Measurements from ENCODE around the gene HCN4. TPM values are rescaled to one million over a fixed set of nuclear protein-coding genes. Genes with fewer than 3 reads are reported as not detected.
A peak's percentile ranks its signal among the peaks of the same experiment; 100 is the strongest.
"Not testable (repeated sequence)": the region's sequence is repeated elsewhere in the genome, so short reads cannot be mapped to it uniquely, and the experiment has no call there.

HCN4 gene
- total RNA-seq, 1 donor from 2014 or later: 0.17 TPM

- TF ChIP-seq, protein P1, sequence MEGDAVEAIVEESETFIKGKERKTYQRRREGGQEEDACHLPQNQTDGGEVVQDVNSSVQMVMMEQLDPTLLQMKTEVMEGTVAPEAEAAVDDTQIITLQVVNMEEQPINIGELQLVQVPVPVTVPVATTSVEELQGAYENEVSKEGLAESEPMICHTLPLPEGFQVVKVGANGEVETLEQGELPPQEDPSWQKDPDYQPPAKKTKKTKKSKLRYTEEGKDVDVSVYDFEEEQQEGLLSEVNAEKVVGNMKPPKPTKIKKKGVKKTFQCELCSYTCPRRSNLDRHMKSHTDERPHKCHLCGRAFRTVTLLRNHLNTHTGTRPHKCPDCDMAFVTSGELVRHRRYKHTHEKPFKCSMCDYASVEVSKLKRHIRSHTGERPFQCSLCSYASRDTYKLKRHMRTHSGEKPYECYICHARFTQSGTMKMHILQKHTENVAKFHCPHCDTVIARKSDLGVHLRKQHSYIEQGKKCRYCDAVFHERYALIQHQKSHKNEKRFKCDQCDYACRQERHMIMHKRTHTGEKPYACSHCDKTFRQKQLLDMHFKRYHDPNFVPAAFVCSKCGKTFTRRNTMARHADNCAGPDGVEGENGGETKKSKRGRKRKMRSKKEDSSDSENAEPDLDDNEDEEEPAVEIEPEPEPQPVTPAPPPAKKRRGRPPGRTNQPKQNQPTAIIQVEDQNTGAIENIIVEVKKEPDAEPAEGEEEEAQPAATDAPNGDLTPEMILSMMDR (conservative IDR thresholded peaks at IDR 0.05; ENCODE audit: low read depth, low read length): no peak
- H3K4me3 ChIP-seq (ENCODE audit: low read depth, low read length): no peak overlapping the region
- DNase-seq (ENCODE audit: low read depth): no peak
Measured at GRCh38 chr15:73318463-73319351, 50.1 kb downstream of the HCN4 start.

DNA sequence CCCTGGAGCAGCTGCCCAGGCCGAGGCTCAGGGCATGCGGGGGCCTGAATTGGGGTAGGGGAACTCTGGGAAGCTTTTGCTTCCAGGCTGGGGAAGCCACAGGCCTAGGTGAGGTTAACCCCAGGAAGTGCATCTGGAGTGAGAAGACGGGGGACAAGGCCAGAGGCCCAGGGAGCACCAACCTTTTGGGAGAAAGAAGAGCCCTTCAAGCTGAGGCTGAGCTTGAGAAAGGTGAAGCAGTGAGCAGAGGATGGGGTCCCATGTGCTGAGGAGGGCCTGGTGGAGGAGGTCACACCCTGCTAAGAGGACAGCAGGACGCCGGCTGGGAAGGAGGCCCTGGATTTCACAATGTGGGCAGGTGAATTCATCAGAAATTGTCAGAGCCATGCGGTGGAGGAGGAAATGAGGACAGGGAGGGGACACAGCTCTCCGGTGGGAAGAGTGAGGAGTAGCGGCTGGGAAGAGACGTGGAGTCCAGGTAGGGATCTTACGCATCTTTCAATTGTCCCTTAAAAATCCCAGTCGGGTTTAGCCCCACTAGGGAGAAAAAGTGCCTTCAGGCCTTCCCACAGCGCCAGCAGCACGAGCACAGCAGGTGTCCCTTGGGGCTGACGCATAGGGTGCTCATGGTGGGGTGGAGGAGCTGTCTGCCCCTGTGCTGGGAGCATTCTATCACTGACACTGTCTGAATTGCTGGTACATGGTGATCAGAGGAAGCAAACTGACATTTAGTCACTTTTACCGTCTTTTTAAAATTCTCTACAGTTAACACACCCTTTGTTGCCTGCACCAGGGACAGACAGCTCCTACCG lies 50.9 kb downstream of the HCN4 start:
- no peak for DNase-seq (ENCODE audit: low read depth)
- TF ChIP-seq, protein P1 (conservative IDR thresholded peaks at IDR 0.05; ENCODE audit: low read depth, low read length): no peak
- H3K4me3 ChIP-seq (ENCODE audit: low read depth, low read length): no peak overlapping the region

DNA sequence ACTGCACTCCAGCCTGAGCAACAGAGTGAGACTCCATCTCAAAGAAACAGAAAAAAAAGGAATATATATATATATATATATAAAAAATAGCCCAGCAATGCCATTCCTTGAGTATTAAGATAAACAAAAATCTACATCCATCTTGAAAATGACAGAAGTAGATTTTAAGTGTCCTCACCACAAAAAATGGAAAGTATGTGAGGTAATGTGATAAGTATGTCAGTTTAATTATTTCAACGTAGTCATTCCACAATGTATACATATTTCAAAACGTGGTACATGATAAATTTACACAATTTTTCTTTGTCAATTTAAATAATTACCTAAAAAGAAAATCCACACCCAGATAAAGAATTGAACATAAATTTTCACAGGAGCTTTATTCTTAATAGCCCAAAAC lies 54.9 kb downstream of the HCN4 start:
- TF ChIP-seq, protein P1 (conservative IDR thresholded peaks at IDR 0.05; ENCODE audit: low read depth, low read length): no peak
- DNase-seq (ENCODE audit: low read depth): no peak
- no peak overlapping the region for H3K4me3 ChIP-seq (ENCODE audit: low read depth, low read length)

DNA sequence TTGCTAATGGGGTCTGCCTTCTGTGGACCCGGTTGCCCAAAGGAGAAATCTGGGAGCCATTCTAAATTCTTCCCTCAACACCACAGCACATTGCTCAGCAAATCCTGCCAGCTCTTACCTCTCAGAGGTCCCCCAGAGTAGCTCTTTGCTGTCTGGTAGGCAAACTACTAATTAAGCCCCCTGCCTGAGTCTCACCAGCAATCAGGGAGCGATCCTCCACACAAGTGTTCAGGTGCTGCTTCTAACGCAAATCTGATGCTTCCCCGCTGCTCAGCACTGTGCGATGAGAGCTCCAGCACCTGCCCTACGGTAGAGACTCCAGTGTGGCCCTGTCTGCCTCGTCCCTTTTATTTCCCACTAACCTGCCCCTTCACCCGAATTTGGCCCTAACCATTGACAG lies 60.5 kb downstream of the HCN4 start:
- no peak for DNase-seq (ENCODE audit: low read depth)
- TF ChIP-seq, protein P1 (conservative IDR thresholded peaks at IDR 0.05; ENCODE audit: low read depth, low read length): no peak
- no peak overlapping the region for H3K4me3 ChIP-seq (ENCODE audit: low read depth, low read length)

DNA sequence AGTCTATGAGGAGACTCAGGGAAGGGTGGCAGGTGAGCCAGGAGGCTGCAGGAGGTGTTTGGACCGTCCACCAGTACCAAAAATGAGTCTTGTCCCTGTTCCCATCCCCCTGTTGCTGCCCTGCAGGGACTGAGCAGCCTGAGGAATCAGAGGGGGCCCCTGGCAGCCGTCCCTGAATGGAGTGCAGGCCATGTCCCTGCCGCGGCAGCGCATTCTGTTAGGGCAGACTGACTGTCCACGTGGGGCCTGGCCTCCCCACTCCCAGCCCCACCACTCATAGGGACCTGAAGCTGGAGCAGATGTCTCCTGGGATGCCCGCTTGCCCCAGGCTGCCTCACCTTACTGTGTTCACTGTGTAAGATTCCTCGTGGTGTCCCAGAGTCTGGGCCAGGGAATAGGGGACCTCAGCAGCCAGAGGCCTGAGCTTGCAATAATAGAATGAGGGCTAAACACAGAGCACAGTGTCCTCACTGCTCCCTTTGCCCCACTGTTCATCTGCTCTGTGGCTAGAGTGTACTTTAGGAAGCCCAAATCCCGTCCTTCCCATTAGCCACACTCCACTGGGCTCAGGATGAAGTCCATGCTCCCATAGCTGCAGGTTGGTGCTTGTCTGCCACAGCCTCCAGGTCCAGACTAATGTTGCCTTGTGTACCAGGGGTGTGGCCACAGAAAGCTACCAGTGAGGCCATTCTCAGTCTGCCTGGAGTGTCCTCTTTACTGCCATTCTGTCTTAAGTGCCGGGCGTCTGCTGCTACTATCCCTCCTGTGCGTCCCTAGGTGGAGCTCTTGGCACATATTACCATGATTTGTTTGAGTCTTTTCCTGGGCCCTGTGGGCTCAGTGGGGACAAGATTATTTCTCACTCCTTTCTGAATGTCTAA lies 63.2 kb downstream of the HCN4 start:
- TF ChIP-seq, protein P1 (conservative IDR thresholded peaks at IDR 0.05; ENCODE audit: low read depth, low read length): peak; percentile 78
- peak; percentile 20 for DNase-seq (ENCODE audit: low read depth)
- H3K4me3 ChIP-seq (ENCODE audit: low read depth, low read length): no peak overlapping the region

- DNase-seq (ENCODE audit: low read depth): no peak
- H3K4me3 ChIP-seq (ENCODE audit: low read depth, low read length): no peak overlapping the region
- TF ChIP-seq, protein P1 (conservative IDR thresholded peaks at IDR 0.05; ENCODE audit: low read depth, low read length): no peak
Measured at GRCh38 chr15:73303636-73304035, 65.1 kb downstream of the HCN4 start.

DNA sequence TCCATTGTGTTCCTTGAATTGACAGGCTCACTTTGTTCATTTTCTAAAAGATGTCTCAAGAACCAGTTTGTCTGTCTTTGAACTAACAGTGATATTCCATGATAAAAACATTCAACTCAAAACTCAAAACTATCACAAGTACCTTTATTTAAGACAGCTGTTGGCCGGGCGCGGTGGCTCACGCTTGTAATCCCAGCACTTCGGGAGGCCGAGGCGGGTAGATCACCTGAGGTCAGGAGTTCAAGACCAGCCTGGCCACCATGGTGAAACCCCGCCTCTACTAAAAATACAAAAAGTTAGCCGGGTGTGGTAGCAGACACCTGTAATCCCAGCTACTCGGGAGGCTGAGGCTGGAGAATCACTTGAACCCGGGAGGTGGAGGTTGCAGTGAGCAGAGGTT lies 68.5 kb downstream of the HCN4 start:
- H3K4me3 ChIP-seq (ENCODE audit: low read depth, low read length); DNase-seq (ENCODE audit: low read depth): not testable (repeated sequence)

Measured in epithelial cell of proximal tubule (primary cell).